RCC 7860 (cell line): Measurements from ENCODE around the gene ORAI1.

Experiments used
- DNase-seq: peaks from one replicate; pipeline ENCODE4 v3.0.0-alpha.2; 2015; ENCODE audit warnings: low spot score
- FAIRE-seq: peaks from 2 replicates; lab custom pipeline; 2012; peaks lifted over from hg19 to GRCh38; lab: Jason Lieb, UNC

ORAI1 gene

DNA sequence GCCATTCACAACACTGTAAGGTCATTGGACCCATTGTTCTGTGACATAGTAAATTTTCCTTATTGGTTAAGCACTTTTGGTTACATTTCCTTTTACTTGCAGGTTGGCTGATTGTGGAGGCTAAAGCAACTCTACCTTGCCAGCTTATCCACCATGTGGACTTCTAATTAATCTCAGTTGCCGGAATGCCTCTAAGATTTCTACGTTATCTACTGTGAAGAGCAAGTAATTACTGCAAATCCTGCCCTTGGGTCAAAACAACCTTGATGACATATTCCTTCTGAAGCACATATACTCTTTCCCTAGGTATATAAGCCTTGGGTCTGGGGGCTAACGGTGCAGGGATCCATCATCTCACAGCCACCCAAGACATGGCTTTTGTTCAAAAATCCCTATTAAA is 62.6 kb downstream of the ORAI1 start:
- DNase-seq: no peak
- no peak for FAIRE-seq

DNA sequence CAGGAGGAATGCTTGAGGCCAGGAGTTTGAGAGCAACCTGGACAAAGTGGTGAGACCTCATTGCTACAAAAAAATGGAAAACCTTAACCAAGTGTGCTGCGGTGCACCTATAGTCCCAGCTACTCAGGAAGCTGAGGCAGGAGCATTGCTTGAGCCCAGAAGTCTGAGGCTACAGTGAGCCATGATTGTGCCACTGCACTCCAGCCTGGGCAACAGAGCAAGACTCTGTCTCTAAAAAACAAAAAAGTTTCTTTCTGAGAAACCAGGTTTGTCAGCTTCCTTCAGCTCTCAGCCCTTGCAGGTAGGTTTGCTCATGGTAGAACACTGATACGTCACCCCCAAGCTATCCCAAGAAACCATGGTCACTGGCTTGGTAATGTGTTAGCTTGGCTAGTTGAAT is 63.1 kb downstream of the ORAI1 start:
- no peak for FAIRE-seq
- no peak for DNase-seq
